IMR-90 (cell line): ENCODE data around the gene GRB10. TPM values are rescaled to one million over a fixed set of nuclear protein-coding genes. Genes with fewer than 3 reads are reported as not detected.
A peak's percentile ranks its signal among the peaks of the same experiment; 100 is the strongest.

Experiments
- ATAC-seq: fragments of 200-7000 bp; cut with Tn5 transposase; 2 replicates; pipeline ENCODE4 v1.9.1; 2020; ENCODE audit warnings: low read depth, mild to moderate bottlenecking, moderate library complexity
- BruUV-seq: library from RNA; stranded (reverse); fragments of 400-500 nt; replicated peaks from 2 replicates; lab custom pipeline; 2021; lab: Mats Ljungman, UMichigan
- CTCF ChIA-PET: fragments of 300-600 bp; formaldehyde crosslinking; extraction: SDS; loops from one replicate; lab custom pipeline; 2021; ENCODE audit warnings: antibody characterized with exemption; lab: Yijun Ruan, JAX
- POLR2A ChIA-PET: fragments of 300-600 bp; sonication (Branson Sonifier 250); formaldehyde crosslinking; loops from one replicate; lab custom pipeline; 2022; ENCODE audit warnings: antibody characterized with exemption; ENCODE audit not compliant: unreplicated experiment; lab: Charles Lee
- DNase-seq: peaks from one replicate; pipeline ENCODE4 v3.0.0; 2013
- H2AFZ ChIP-seq: replicated peaks from 2 replicates; pipeline ENCODE3; 2013; ENCODE audit warnings: low read length, mild to moderate bottlenecking; ENCODE audit not compliant: poor library complexity
- H2AK5ac ChIP-seq: 2 replicates; pipeline ENCODE4 v1.6.1; 2013; ENCODE audit warnings: low read depth, low read length, inconsistent platforms
- H2AK9ac ChIP-seq: replicated peaks from 2 replicates; pipeline ENCODE3; 2013; ENCODE audit warnings: mild to moderate bottlenecking, low read depth, low read length, moderate library complexity; ENCODE audit not compliant: poor library complexity
- H2BK120ac ChIP-seq: 2 replicates; pipeline ENCODE4 v1.6.1; 2013; ENCODE audit warnings: low read depth, low read length, inconsistent platforms
- H2BK15ac ChIP-seq: 3 replicates; pipeline ENCODE4 v1.6.1; 2013; ENCODE audit warnings: low read depth, low read length, inconsistent platforms
- H2BK20ac ChIP-seq: 2 replicates; pipeline ENCODE4 v1.6.1; 2013; ENCODE audit warnings: low read depth, mild to moderate bottlenecking, inconsistent platforms, low read length, moderate library complexity
- H2BK5ac ChIP-seq: 2 replicates; pipeline ENCODE4 v1.6.1; 2013; ENCODE audit warnings: mild to moderate bottlenecking, low read depth, low read length, inconsistent platforms; ENCODE audit not compliant: poor library complexity, severe bottlenecking
- H3K14ac ChIP-seq: replicated peaks from 2 replicates; pipeline ENCODE4 v1.6.1; 2013; ENCODE audit warnings: low read depth, low read length, inconsistent platforms
- H3K18ac ChIP-seq: 2 replicates; pipeline ENCODE4 v1.6.1; 2013; ENCODE audit warnings: low read depth, low read length, control low read depth
- H3K23ac ChIP-seq: 2 replicates; pipeline ENCODE4 v1.6.1; 2013; ENCODE audit warnings: low read depth, low read length, inconsistent platforms
- H3K27ac ChIP-seq: 2 replicates; pipeline ENCODE4 v1.5.1; 2013; ENCODE audit warnings: mild to moderate bottlenecking, control low read depth, low read length; ENCODE audit not compliant: insufficient read depth
- H3K27me3 ChIP-seq: 2 replicates; pipeline ENCODE4 v1.6.1; 2013; ENCODE audit warnings: low read length; ENCODE audit not compliant: control insufficient read depth, insufficient read depth
- H3K36me3 ChIP-seq: 2 replicates; pipeline ENCODE4 v1.6.1; 2013; ENCODE audit warnings: low read length, mixed read lengths; ENCODE audit not compliant: control insufficient read depth, insufficient read depth
- H3K4ac ChIP-seq: 2 replicates; pipeline ENCODE4 v1.6.1; 2013; ENCODE audit warnings: low read depth, low read length, inconsistent platforms
- H3K4me1 ChIP-seq: 2 replicates; pipeline ENCODE4 v1.6.1; 2013; ENCODE audit warnings: low read length, mixed read lengths; ENCODE audit not compliant: control insufficient read depth, insufficient read depth
- H3K4me2 ChIP-seq: 2 replicates; pipeline ENCODE4 v1.6.1; 2013; ENCODE audit warnings: low read depth, mild to moderate bottlenecking, control low read depth, low read length, moderate library complexity
- H3K4me3 ChIP-seq: 2 replicates; pipeline ENCODE4 v1.5.1; 2013; ENCODE audit warnings: low read depth, mild to moderate bottlenecking, control low read depth, low read length, moderate library complexity; ENCODE audit not compliant: insufficient read depth
- H3K56ac ChIP-seq: 2 replicates; pipeline ENCODE4 v1.6.1; 2013; ENCODE audit warnings: low read length, inconsistent platforms; ENCODE audit not compliant: insufficient read depth; ENCODE audit errors: extremely low read depth
- H3K79me1 ChIP-seq, 2 experiments: 2 replicates each; pipeline ENCODE4 v1.6.1; 2013; ENCODE audit warnings: low read length in 2 of 2, inconsistent platforms in 1 of 2, low read depth in 1 of 2
- H3K9ac ChIP-seq: 2 replicates; pipeline ENCODE4 v1.6.1; 2013; ENCODE audit warnings: low read depth, low read length, control low read depth
- H3K9me1 ChIP-seq: 2 replicates; pipeline ENCODE4 v1.6.1; 2013; ENCODE audit warnings: low read length, inconsistent platforms; ENCODE audit not compliant: insufficient read depth
- H3K9me3 ChIP-seq: 2 replicates; pipeline ENCODE4 v1.6.1; 2013; ENCODE audit warnings: low read length; ENCODE audit not compliant: control insufficient read depth, insufficient read depth
- H4K20me1 ChIP-seq: 2 replicates; pipeline ENCODE4 v1.6.1; 2013; ENCODE audit warnings: low read length, inconsistent platforms; ENCODE audit not compliant: insufficient read depth
- H4K5ac ChIP-seq: 2 replicates; pipeline ENCODE4 v1.6.1; 2013; ENCODE audit warnings: mild to moderate bottlenecking, low read depth, low read length, control low read depth
- H4K8ac ChIP-seq, 2 experiments: 2 replicates each; pipeline ENCODE4 v1.6.1; 2013; ENCODE audit warnings: low read depth in 2 of 2, low read length in 2 of 2, control low read depth in 1 of 2, inconsistent platforms in 1 of 2
- H4K91ac ChIP-seq: 2 replicates; pipeline ENCODE4 v1.6.1; 2013; ENCODE audit warnings: low read depth, low read length, inconsistent platforms; ENCODE audit not compliant: insufficient read depth
- CTCF ChIP-seq: conservative IDR thresholded peaks from 2 replicates; pipeline ENCODE4 v1.5.1; 2012; ENCODE audit warnings: mild to moderate bottlenecking, low read depth, low read length, improper control_type of control experiment
- FOS ChIP-seq: fragments of 150-350 bp; IDR thresholded peaks from 2 replicates; pipeline ENCODE4 v1.6.1; 2016; ENCODE audit warnings: low read depth, low read length
- MAFK ChIP-seq: IDR thresholded peaks from 2 replicates; pipeline ENCODE4 v1.6.1; 2012; ENCODE audit warnings: low read depth, low read length, improper control_type of control experiment
- MXI1 ChIP-seq: IDR thresholded peaks from 2 replicates; pipeline ENCODE4 v1.6.1; 2012; ENCODE audit warnings: low read depth, mild to moderate bottlenecking, low read length, moderate library complexity, borderline replicate concordance
- RAD21 ChIP-seq: IDR thresholded peaks from 2 replicates; pipeline ENCODE4 v1.6.1; 2012; ENCODE audit warnings: low read length, improper control_type of control experiment
- RCOR1 ChIP-seq: IDR thresholded peaks from 2 replicates; pipeline ENCODE4 v1.6.1; 2012; ENCODE audit warnings: mild to moderate bottlenecking, low read length, improper control_type of control experiment; ENCODE audit not compliant: insufficient replicate concordance
- WGBS, 2 experiments: methylation state at CpG; one replicate each; pipeline versions ENCODE4 v1.1.5 to v1.1.7; 2013; ENCODE audit warnings: missing lambda C conversion rate in 2 of 2; ENCODE audit not compliant: insufficient read length in 1 of 2; ENCODE audit errors: extremely low coverage in 2 of 2; 5-methylcytosine and 5-hydroxymethylcytosine counted together
- dilution Hi-C: fragments of 300-500 bp; cut with HindIII; formaldehyde crosslinking; loops from one replicate; pipeline ENCODE4 v1.14.3; 2018; ENCODE audit warnings: low sequenced_read_pairs; ENCODE audit not compliant: unreplicated experiment
- in situ Hi-C: fragments of 300-500 bp; cut with MboI; formaldehyde crosslinking; loops from 3 replicates; pipeline ENCODE4 v1.14.3; 2019; ENCODE audit warnings: low sequenced_read_pairs, inconsistent platforms, mixed read lengths
- intact Hi-C: fragments of 100-400 bp; cut with micrococcal nuclease; formaldehyde crosslinking; loops from 2 replicates; pipeline ENCODE4 v1.10.0; 2022
- polyA plus RNA-seq, 3 experiments: library from polyadenylated mRNA; depleted of rRNA; stranded (reverse); fragments of >200 nt; gene quantifications; 2 replicates each; pipeline ENCODE4 v1.2.3, GENCODE V29; 2012; ENCODE audit warnings: low replicate concordance in 1 of 3
- total RNA-seq: library from RNA; depleted of rRNA; stranded (reverse); fragments of >200 nt; gene quantifications from 2 replicates; pipeline ENCODE4 v1.2.3, GENCODE V29; 2012

Gene GRB10
- total and polyA plus RNA-seq, 2 of the 4 experiments (the other 2 are of a cell fraction): 6.3 to 15.1 TPM

GRCh38 chr7:50655020-50655419 lies 127.7 kb downstream of the GRB10 start (continued):
- no peak for TF ChIP-seq CTCF
- TF ChIP-seq MAFK: no peak

- H2AK9ac ChIP-seq: no peak overlapping the region
- H3K36me3 ChIP-seq: peaks cover 4% of the 10 kb centered on the region
- no peaks in the 10 kb centered on the region for H3K9me3 ChIP-seq
- H3K4me1 ChIP-seq: peaks cover 1% of the 10 kb centered on the region; the same call in 1 of the 2 replicates
- POLR2A ChIA-PET: no interaction called here
- no peak overlapping the region for H2BK120ac ChIP-seq
- H3K27ac ChIP-seq: no peak overlapping the region
- no peaks in the 10 kb centered on the region; the same call in 1 of the 2 replicates for H3K9me1 ChIP-seq
- BruUV-seq: no TSS peak
- H2BK5ac ChIP-seq: no peak overlapping the region
- intact Hi-C loops: no loop called here
- CTCF ChIA-PET: no interaction called here
- no peaks in the 10 kb centered on the region; a peak in 1 of 4 replicates for H3K79me1 ChIP-seq
- no peaks in the 10 kb centered on the region for H3K27me3 ChIP-seq
- H2AFZ ChIP-seq: no peak overlapping the region
- H3K4me3 ChIP-seq: no peak overlapping the region
- DNase-seq (peak; percentile 20), ATAC-seq (no peak)
- H4K5ac ChIP-seq: no peak overlapping the region
- H3K14ac ChIP-seq: no peak overlapping the region
- no peak overlapping the region for H3K18ac ChIP-seq
- H3K4ac ChIP-seq: no peak overlapping the region
- no peak overlapping the region for H3K4me2 ChIP-seq
- WGBS, 2 experiments: 100% methylated on average over 2 of the region's 10 CpGs; no CpG with 5 or more reads in 1 of the 2 experiments
- TF ChIP-seq FOS (no peak), RAD21 (no peak), MXI1 (no peak), RCOR1 (no peak)
- in situ Hi-C loops: no loop called here
- no peak overlapping the region for H3K23ac ChIP-seq
- dilution Hi-C loops: no loop called here
- H2BK20ac ChIP-seq: no peak overlapping the region
- no peak overlapping the region for H3K9ac ChIP-seq
- no peak overlapping the region for H3K56ac ChIP-seq
- no peak overlapping the region for H4K91ac ChIP-seq
- no peak overlapping the region for H2BK15ac ChIP-seq
- H2AK5ac ChIP-seq: no peak overlapping the region
- H4K8ac ChIP-seq: no peak overlapping the region
- peaks cover 4% of the 10 kb centered on the region; the same call in 1 of the 2 replicates for H4K20me1 ChIP-seq
Measured at GRCh38 chr7:50653981-50654425, 128.7 kb downstream of the GRB10 start.
